OCI-LY1 (cell line): ENCODE measurements around the gene ADPRM.

ENCODE experiments used
- CTCF ChIP-seq: fragments of 200-600 bp; sonication (generic), shearing (Covaris generic); IDR thresholded peaks from 2 replicates; pipeline ENCODE4 v1.5.1; 2017; ENCODE audit warnings: mild to moderate bottlenecking, antibody characterized with exemption, low read length, moderate library complexity, mixed read lengths
- EZH2 ChIP-seq: fragments of 200-600 bp; sonication (generic), shearing (Covaris generic); IDR thresholded peaks from 2 replicates; pipeline ENCODE4 v1.8.0; 2017; ENCODE audit warnings: borderline replicate concordance, mixed run types, mild to moderate bottlenecking, antibody characterized with exemption, low read length, moderate library complexity, mixed read lengths

GRCh38 chr17:10664571-10664970, 32.8 kb upstream of the ADPRM start:
- TF ChIP-seq CTCF (no peak), EZH2 (no peak)
